Uterine smooth muscle cell (primary cell): ENCODE measurements around the gene CHCT1. TPM values are rescaled to one million over a fixed set of nuclear protein-coding genes. Genes with fewer than 3 reads are reported as not detected.

Experiments
- total RNA-seq: library from RNA; depleted of rRNA; stranded (reverse); fragments of >200 nt; gene quantifications from 2 replicates; pipeline ENCODE4 v1.2.3, GENCODE V29; 2014

CHCT1 gene
- total RNA-seq = not detected in 2 replicates

GRCh38 chr17:60422162-60422665 is at the start of gene CHCT1:
TSS of gene CHCT1 (plus strand) at chr17:60422489. CDS start at chr17:60422593, 104 bp downstream.

DNA sequence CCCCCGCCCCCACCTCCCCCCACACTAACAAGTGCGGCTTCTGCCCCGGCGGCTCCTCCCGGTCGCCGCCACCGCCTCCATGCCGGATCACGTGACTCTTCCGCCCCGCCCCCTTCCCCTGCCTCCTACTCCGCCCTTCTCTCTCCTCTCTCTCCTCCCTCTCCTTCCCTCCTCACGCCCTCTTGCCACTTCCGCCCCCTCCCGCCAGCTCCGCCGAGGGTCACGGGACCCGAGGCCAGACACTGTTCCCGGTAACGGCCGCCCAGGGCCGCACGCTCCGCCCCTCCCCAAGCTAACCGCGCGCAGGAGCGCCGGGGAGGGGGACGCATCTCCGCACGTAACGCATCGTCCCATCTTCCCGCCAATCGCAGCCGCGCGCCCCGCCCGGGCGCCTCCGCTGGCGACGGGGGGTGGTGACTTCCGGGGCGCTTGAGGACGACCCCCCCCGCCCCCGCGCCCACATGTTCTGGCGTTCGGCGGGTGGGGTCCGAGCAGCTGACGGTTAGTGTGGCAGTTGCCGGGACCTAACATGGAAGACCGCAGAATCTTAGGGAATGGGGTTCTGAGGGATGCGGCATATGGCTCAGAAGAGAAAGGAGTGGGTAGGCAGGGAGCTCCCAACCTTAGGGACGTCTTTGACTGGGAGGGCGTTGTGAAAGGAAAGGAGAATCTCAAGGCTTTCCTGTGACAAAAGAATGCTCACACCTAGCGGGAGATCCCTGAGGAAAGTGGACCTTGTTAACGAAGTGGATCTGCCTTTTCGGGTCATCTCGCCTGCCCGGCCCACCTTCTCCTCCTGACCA is 30.0 kb upstream of the CHCT1 start, which contains the start of gene USP32:
TSS of gene USP32 (minus strand) at position 92 of the 803 bp plus-strand sequence. CDS start 194 bp downstream, outside the sequence.

Other genes with a start within 250 kb of the CHCT1 start
- gene USP32, start 30.4 kb upstream of the CHCT1 start, total RNA-seq = 69.6 and 90.9 TPM in 2 replicates
- 46.1 TPM in 2 replicates for gene APPBP2, start 103.8 kb downstream of the CHCT1 start, total RNA-seq
- gene PPM1D, start 177.7 kb downstream of the CHCT1 start, total RNA-seq = 6.1 and 6.7 TPM in 2 replicates